Activated T-cell treated with anti-CD3 and anti-CD28 coated beads, Interleukin-2, amount 50 U/mL, for 24 hours (primary cell): Measurements from ENCODE around the gene ZFX.

Source experiments
- DNase-seq: peaks from one replicate; pipeline ENCODE4 v3.0.0-alpha.2; 2020
- H3K27ac Mint-ChIP-seq: 2 replicates; pipeline ENCODE4 v1.8.0; 2020; ENCODE audit warnings: mild to moderate bottlenecking, mixed read lengths
- H3K27me3 Mint-ChIP-seq: 2 replicates; pipeline ENCODE4 v1.8.0; 2020; ENCODE audit warnings: mixed read lengths
- H3K36me3 Mint-ChIP-seq: 2 replicates; pipeline ENCODE4 v1.8.0; 2020; ENCODE audit warnings: low read depth, mixed read lengths
- H3K4me1 Mint-ChIP-seq: 2 replicates; pipeline ENCODE4 v1.8.0; 2020; ENCODE audit warnings: low read depth, mixed read lengths
- H3K4me3 Mint-ChIP-seq: 2 replicates; pipeline ENCODE4 v1.8.0; 2020; ENCODE audit warnings: mild to moderate bottlenecking, moderate library complexity, mixed read lengths
- H3K9me3 Mint-ChIP-seq: 2 replicates; pipeline ENCODE4 v1.8.0; 2020; ENCODE audit warnings: mixed read lengths

ZFX gene

GRCh38 chrX:24202465-24203031 is 53.0 kb downstream of the ZFX start:
- no peak for DNase-seq
- H3K27ac Mint-ChIP-seq, result peak overlapping the region; percentile 82
- peaks cover 61% of the 10 kb centered on the region for H3K4me1 Mint-ChIP-seq
- H3K27me3 Mint-ChIP-seq, result no peaks in the 10 kb centered on the region
- H3K4me3 Mint-ChIP-seq, result no peak overlapping the region
- H3K9me3 Mint-ChIP-seq, result no peaks in the 10 kb centered on the region
- H3K36me3 Mint-ChIP-seq, result peaks cover 75% of the 10 kb centered on the region

- peak overlapping the region; percentile 82 for H3K27ac Mint-ChIP-seq
- H3K4me3 Mint-ChIP-seq, result no peak overlapping the region
Measured at GRCh38 chrX:24203072-24203808, 53.7 kb downstream of the ZFX start.

GRCh38 chrX:24204331-24204730 is 54.8 kb downstream of the ZFX start:
- H3K27ac Mint-ChIP-seq, result peak overlapping the region; percentile 62

More at GRCh38 chrX:24203072-24203808, 53.7 kb downstream of the ZFX start:
- DNase-seq, result no peak
- Mint-ChIP-seq H3K36me3 (peaks cover 79% of the 10 kb centered on the region), H3K4me1 (peaks cover 58% of the 10 kb centered on the region), H3K9me3 (no peaks in the 10 kb centered on the region), H3K27me3 (no peaks in the 10 kb centered on the region)

DNA sequence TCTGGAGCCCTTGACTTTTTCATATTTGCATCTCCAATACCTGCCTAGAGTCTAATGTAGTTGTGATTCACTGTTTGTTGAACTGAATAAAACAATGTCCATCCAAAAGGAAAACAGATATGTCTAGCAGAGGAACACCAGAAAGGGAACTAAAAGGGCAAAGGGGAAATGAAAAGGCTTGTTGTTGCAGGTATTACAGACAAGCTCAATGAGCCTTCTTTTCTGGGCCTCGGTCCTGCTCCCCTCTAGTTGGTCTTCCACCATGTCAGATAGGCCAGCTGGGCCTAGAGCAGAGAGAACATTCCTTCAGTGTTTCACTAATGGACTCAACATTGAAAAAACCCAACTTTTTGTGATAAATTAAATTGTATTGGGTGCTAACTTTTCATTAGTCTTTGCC is 55.4 kb downstream of the ZFX start:
- no peak for DNase-seq
- Mint-ChIP-seq H3K4me1 (peaks cover 46% of the 10 kb centered on the region), H3K9me3 (no peaks in the 10 kb centered on the region), H3K27ac (peak overlapping the region; percentile 12), H3K27me3 (no peaks in the 10 kb centered on the region), H3K36me3 (peaks cover 82% of the 10 kb centered on the region), H3K4me3 (no peak overlapping the region)

More at GRCh38 chrX:24204331-24204730, 54.8 kb downstream of the ZFX start:
- peaks cover 50% of the 10 kb centered on the region for H3K4me1 Mint-ChIP-seq
- DNase-seq, result no peak
- no peaks in the 10 kb centered on the region for H3K9me3 Mint-ChIP-seq
- H3K27me3 Mint-ChIP-seq, result no peaks in the 10 kb centered on the region
- no peak overlapping the region for H3K4me3 Mint-ChIP-seq
- peaks cover 79% of the 10 kb centered on the region for H3K36me3 Mint-ChIP-seq

DNA sequence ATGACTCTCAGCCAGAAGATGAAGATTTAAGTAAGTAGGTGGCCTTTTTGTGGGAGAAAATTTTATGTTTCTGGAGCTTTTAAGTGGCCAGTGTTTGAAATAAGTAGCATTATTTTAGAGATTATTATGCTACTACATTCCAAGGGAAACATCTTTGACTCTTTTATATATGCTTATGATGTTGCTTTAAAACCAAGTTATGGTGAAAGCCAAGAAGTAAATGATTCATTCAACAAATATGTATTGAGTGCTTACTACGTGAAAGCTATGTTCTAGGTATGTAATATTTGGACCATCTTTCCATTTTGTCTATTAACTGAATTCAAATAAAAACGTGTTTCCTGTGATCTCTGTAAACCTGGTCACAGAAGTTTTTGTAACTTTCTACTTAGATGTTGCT is 58.3 kb downstream of the ZFX start:
- no peaks in the 10 kb centered on the region for H3K9me3 Mint-ChIP-seq
- H3K4me3 Mint-ChIP-seq, result no peak overlapping the region
- H3K36me3 Mint-ChIP-seq, result peaks cover 87% of the 10 kb centered on the region
- no peaks in the 10 kb centered on the region for H3K27me3 Mint-ChIP-seq
- no peak overlapping the region for H3K27ac Mint-ChIP-seq
- H3K4me1 Mint-ChIP-seq, result peaks cover 22% of the 10 kb centered on the region
- no peak for DNase-seq

DNA sequence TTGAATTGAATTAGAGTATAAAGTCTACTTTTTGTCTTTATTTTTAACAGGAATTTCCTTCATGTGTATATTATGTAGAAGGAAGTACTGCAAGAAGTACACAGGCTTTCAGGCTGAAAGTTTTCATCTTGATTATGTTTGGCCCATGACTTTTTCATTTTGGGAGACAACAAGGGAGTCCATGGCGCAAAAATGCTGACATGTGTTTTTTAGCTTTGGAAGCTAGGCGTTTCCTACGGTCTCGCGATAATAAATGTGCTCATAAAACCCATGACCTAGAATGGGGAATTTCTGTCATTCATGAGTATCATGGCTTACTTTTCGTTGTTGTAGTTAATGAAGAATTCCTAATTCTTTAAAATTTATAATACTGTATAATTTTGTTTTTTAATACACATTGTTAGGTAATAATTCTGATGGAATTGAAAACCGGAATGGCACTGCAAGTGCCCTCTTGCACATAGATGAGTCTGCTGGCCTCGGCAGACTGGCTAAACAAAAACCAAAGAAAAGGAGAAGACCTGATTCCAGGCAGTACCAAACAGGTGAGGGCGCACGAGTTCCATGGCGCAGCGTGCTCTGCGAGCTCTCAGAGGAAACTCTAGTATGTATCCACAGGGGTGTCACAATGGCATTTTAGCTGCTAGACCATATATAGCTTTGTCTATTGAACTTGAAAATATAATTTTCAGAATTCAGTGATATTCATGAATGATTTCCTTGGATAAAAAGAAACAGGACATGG is 59.1 kb downstream of the ZFX start:
- H3K27ac Mint-ChIP-seq, result no peak overlapping the region
- no peak for DNase-seq
- peaks cover 14% of the 10 kb centered on the region for H3K4me1 Mint-ChIP-seq
- H3K4me3 Mint-ChIP-seq, result no peak overlapping the region
- H3K9me3 Mint-ChIP-seq, result no peaks in the 10 kb centered on the region
- H3K27me3 Mint-ChIP-seq, result no peaks in the 10 kb centered on the region
- H3K36me3 Mint-ChIP-seq, result peaks cover 86% of the 10 kb centered on the region

DNA sequence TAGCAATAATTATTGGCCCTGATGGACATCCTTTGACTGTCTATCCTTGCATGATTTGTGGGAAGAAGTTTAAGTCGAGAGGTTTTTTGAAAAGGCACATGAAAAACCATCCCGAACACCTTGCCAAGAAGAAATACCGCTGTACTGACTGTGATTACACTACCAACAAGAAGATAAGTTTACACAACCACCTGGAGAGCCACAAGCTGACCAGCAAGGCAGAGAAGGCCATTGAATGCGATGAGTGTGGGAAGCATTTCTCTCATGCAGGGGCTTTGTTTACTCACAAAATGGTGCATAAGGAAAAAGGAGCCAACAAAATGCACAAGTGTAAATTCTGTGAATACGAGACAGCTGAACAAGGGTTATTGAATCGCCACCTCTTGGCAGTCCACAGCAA is 60.7 kb downstream of the ZFX start:
- no peak for DNase-seq
- Mint-ChIP-seq H3K27ac (no peak overlapping the region), H3K4me3 (no peak overlapping the region), H3K36me3 (peaks cover 82% of the 10 kb centered on the region), H3K4me1 (peaks cover 3% of the 10 kb centered on the region), H3K27me3 (no peaks in the 10 kb centered on the region), H3K9me3 (no peaks in the 10 kb centered on the region)

- Mint-ChIP-seq H3K4me1 (peaks cover 13% of the 10 kb centered on the region), H3K36me3 (peaks cover 62% of the 10 kb centered on the region), H3K4me3 (no peak overlapping the region), H3K27ac (no peak overlapping the region), H3K27me3 (no peaks in the 10 kb centered on the region), H3K9me3 (no peaks in the 10 kb centered on the region)
- DNase-seq, result no peak
Measured at GRCh38 chrX:24214568-24214967, 65.0 kb downstream of the ZFX start.

DNA sequence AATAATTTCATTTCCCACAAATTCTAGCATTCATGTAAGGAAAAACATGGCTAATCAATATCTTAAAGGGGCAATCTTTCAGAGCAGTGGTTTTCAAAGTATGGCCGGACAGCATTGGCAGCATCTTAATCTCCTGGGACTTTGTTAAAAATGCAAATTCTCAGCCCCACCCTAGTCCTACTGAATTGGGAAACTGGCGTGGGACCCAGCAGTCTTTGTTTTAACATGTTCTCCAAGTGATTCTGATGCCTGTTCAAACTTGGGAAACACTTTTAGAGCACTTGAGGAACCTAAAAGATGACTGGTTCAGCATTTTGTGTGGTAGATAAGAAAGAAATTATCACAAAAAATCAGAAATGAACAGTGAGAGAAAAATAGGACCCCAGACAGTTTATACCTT is 65.7 kb downstream of the ZFX start:
- DNase-seq, result no peak
- Mint-ChIP-seq H3K27ac (no peak overlapping the region), H3K4me1 (peaks cover 13% of the 10 kb centered on the region), H3K4me3 (no peak overlapping the region), H3K9me3 (no peaks in the 10 kb centered on the region), H3K36me3 (peaks cover 55% of the 10 kb centered on the region), H3K27me3 (no peaks in the 10 kb centered on the region)

- H3K27ac Mint-ChIP-seq, result no peak overlapping the region
- H3K27me3 Mint-ChIP-seq, result no peaks in the 10 kb centered on the region
- H3K36me3 Mint-ChIP-seq, result peaks cover 47% of the 10 kb centered on the region
- no peaks in the 10 kb centered on the region for H3K9me3 Mint-ChIP-seq
- peaks cover 13% of the 10 kb centered on the region for H3K4me1 Mint-ChIP-seq
- H3K4me3 Mint-ChIP-seq, result no peak overlapping the region
- DNase-seq, result no peak
Measured at GRCh38 chrX:24216037-24216436, 66.5 kb downstream of the ZFX start.

DNA sequence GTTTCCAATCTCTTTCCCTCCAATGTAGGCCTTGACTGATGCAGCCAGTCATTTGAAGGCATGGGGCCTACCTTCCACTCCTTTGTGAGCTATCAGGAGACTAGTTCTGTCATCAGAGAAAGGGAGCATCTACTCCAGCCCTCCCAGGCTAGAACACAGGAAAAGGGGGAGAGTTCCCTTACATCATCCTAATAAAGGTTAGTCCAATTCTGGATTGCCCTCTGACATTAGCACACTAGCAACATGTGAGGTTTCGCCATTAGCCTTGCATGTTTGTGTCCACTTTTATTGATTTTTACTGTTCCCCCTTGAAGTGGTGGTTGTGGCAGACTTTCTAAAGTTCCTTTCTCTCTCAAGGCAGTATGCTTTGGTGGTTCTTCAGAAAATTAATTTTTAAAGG is 67.3 kb downstream of the ZFX start:
- H3K4me3 Mint-ChIP-seq, result no peak overlapping the region
- H3K27ac Mint-ChIP-seq, result peak overlapping the region; percentile 26
- H3K9me3 Mint-ChIP-seq, result no peaks in the 10 kb centered on the region
- DNase-seq, result no peak
- H3K27me3 Mint-ChIP-seq, result no peaks in the 10 kb centered on the region
- H3K36me3 Mint-ChIP-seq, result peaks cover 41% of the 10 kb centered on the region
- H3K4me1 Mint-ChIP-seq, result peaks cover 13% of the 10 kb centered on the region

DNA sequence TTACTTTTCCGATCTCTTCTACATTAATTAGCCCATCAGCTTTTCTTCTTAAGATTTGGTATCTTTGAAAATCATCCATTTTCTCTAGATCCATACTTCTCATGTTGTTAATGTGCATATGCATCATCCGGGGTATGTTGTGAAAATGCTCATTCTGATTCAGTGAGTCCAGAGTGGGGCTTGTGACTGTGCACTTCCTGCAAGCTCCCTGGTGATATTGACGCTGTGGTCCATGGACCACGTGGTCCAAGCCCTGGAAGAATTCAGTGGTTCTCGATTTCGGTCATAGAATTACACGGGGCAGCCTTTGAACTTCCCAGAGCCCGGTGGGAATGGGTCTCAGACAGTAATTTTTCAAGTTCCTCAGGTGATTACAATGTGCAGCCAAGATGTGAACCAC is 69.8 kb downstream of the ZFX start:
- Mint-ChIP-seq H3K9me3 (no peaks in the 10 kb centered on the region), H3K36me3 (peaks cover 23% of the 10 kb centered on the region), H3K4me1 (peaks cover 13% of the 10 kb centered on the region), H3K4me3 (no peak overlapping the region), H3K27ac (peak overlapping the region; percentile 55), H3K27me3 (no peaks in the 10 kb centered on the region)
- no peak for DNase-seq

DNA sequence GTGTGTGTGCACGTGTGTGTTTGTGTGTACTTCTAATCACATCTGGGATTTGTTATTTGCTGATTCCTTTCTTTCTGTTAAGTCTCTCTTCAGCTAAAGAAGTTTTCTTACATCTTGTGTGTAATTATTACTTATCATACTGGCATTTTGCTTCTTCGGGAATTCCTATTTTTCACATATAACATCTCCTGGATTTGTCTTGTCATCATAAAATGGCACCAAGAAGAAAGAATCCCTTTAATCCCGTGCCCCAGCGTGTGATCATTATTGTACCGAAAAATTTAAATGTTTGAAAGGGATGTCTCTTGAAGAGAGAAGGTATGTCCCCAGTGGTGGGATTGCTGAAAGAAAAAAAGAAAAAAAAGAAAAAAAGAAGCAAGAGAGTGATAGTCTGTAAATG is 72.3 kb downstream of the ZFX start:
- DNase-seq, result no peak
- Mint-ChIP-seq H3K27me3 (no peaks in the 10 kb centered on the region), H3K9me3 (peaks cover 8% of the 10 kb centered on the region), H3K4me3 (no peak overlapping the region), H3K4me1 (peaks cover 4% of the 10 kb centered on the region), H3K27ac (no peak overlapping the region), H3K36me3 (peaks cover 5% of the 10 kb centered on the region)

DNA sequence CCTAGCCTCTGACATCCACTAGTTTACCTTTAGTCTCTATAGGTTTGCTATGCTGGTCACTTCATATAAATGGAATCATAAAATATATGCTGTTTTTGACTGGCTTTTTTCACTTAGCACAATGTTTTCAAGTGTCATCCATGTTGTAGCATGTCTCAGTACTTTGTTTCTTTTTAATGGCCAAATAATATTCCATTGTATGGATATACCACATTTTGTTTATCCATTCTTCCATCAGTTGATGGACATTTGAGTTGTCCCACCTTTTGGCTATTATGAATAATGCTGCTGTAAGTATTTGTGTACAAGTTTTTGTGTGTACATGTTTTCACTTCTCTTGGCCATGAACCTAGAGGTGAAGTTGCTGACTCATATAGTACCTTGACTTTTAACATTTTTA is 75.7 kb downstream of the ZFX start:
- H3K27me3 Mint-ChIP-seq, result no peaks in the 10 kb centered on the region
- no peaks in the 10 kb centered on the region for H3K4me1 Mint-ChIP-seq
- no peak overlapping the region for H3K27ac Mint-ChIP-seq
- no peak for DNase-seq
- peaks cover 8% of the 10 kb centered on the region for H3K9me3 Mint-ChIP-seq
- H3K36me3 Mint-ChIP-seq, result no peaks in the 10 kb centered on the region
- H3K4me3 Mint-ChIP-seq, result no peak overlapping the region

DNA sequence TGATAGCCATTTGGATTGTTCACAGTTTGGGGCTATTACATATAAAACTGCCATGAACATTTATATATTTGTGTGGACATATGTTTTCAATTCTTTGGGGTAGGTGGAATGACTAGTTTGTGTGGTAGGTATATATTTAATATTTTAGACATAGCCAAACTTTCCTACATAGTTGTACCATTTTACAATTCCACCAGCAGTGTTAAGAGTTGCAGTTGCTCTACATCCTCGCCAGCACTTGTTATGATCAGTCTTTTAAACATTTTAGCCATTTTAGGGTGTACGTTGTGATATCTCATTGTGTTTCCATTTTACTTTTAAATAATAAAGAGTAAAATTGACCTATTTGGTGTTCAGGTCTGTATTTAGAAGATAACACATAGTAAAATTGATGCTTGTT is 76.6 kb downstream of the ZFX start:
- H3K9me3 Mint-ChIP-seq, result peaks cover 8% of the 10 kb centered on the region
- peaks cover 2% of the 10 kb centered on the region for H3K4me1 Mint-ChIP-seq
- no peak overlapping the region for H3K4me3 Mint-ChIP-seq
- H3K36me3 Mint-ChIP-seq, result no peaks in the 10 kb centered on the region
- no peak overlapping the region for H3K27ac Mint-ChIP-seq
- peaks cover 2% of the 10 kb centered on the region for H3K27me3 Mint-ChIP-seq
- no peak for DNase-seq
